Measurements from ENCODE around the gene SPEM2. TPM values are rescaled to one million over a fixed set of nuclear protein-coding genes. Genes with fewer than 3 reads are reported as not detected.
"Not testable (repeated sequence)": the region's sequence is repeated elsewhere in the genome, so short reads cannot be mapped to it uniquely, and the experiment has no call there.

Gene SPEM2
- total RNA-seq, 2 donors from 2014 or later, result 0.14 TPM; not detected in 1

DNA sequence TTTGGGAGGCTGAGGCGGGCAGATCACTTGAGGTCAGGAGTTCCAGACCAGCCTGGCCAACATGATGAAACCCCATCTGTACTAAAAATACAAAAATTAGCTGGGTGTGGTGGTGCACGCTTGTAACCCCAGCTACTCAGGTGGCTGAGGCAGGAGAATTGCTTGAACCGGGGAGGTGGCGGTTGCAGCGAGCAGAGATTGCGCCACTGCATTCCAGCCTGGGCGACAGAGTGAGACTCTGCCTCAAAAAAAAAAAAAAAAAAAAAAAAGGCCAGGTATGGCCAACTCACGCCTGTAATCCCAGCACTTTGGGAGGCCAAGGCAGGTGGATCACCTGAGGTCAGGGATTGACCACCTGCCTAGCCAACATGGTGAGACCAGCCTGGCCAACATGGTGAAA lies 49.4 kb downstream of the SPEM2 start:
- H3K27ac Mint-ChIP-seq; DNase-seq (ENCODE audit: low spot score in 2 of 2); H3K9me3 Mint-ChIP-seq; ATAC-seq: not testable (repeated sequence)
- H3K36me3 Mint-ChIP-seq, result peaks cover 10 to 13% of the 10 kb centered on the region in 2 donors

DNA sequence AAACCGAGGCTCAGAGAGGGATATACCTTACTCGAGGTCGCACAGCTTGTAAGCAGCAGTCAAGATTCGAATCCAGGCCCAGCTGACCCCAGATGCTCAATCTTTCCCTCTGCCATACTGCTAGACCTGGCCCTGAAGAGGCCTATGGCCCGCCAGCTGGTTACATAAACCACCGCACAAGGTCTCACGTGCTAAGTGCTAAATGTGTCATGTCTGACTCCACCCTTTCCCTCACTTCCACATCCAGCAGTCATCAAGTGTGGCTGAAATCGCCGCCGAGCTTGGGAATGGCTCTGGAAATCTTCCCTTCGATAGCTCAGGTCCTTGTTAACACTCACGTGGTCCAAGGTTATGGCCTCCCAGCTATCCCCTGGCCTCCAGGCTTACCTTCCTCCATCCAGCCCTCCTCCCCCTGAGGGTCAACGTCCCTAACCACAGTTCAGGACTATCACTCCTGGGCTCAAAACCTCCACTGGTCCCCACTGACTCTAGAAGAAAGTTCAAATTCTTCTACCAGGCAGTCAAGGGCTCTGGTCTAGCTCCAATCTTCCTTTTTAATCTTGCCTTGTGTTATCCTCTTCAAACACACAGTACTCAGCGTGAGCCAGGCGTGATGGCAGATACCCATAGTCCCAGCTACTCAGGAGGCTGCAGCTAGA lies 50.5 kb downstream of the SPEM2 start:
- peak overlapping the region; percentile 6 to 70 for H3K27ac Mint-ChIP-seq

GRCh38 chr17:7476494-7476893 lies 51.1 kb downstream of the SPEM2 start:
- no peak for ATAC-seq
- Mint-ChIP-seq H3K27ac (peak overlapping the region; percentile 6 to 70), H3K36me3 (peaks cover 10 to 13% of the 10 kb centered on the region in 2 donors), H3K9me3 (no peaks in the 10 kb centered on the region)
- DNase-seq (ENCODE audit: low spot score in 2 of 2), result no peak

More for the DNA sequence above, 50.5 kb downstream of the SPEM2 start:
- ATAC-seq (no peak), DNase-seq (ENCODE audit: low spot score in 2 of 2) (no peak)
- Mint-ChIP-seq H3K9me3 (no peaks in the 10 kb centered on the region), H3K36me3 (peaks cover 10 to 13% of the 10 kb centered on the region in 2 donors)

DNA sequence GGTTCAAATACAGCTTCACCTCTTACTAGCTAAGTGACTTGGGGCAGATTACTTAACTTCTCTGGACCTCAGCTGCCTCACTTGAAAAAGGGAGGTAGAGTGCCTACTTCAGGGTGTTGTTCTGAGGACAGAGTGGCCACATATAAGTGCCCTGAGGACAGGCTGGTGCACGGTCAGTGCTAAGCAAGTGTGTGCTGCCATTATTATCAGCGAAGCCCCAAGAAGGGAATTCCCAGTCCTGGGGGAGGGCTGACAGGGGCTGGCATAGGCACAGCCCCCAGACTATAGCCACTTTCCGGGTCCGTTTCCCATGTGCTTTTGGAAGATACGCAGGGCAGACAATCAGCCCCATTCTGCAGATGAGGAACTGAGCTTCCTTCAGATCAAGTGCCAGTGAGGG lies 51.5 kb downstream of the SPEM2 start:
- Mint-ChIP-seq H3K36me3 (peaks cover 10 to 13% of the 10 kb centered on the region in 2 donors), H3K9me3 (no peaks in the 10 kb centered on the region), H3K27ac (peak overlapping the region in 1 of 2 donors; percentile 87)
- DNase-seq (ENCODE audit: low spot score in 2 of 2) (no peak), ATAC-seq (no peak)

Other genes with a start within 250 kb of the SPEM2 start
- gene ASGR1, start 246.2 kb upstream of the SPEM2 start, total RNA-seq, result 1 to 10 TPM; 2.0 to 3.9 TPM
- 10 to 100 TPM; 20.1 to 27.1 TPM for gene DLG4, start 205.8 kb upstream of the SPEM2 start, total RNA-seq
- 100 to 1,000 TPM; 360 to 445 TPM for gene ACADVL, start 205.7 kb upstream of the SPEM2 start, total RNA-seq
- gene DVL2, start 191.1 kb upstream of the SPEM2 start, total RNA-seq, result 10 to 100 TPM; 56.2 to 73.4 TPM
- 10 to 100 TPM; 25.9 to 52.4 TPM for gene PHF23, start 186.2 kb upstream of the SPEM2 start, total RNA-seq
- 100 to 1,000 TPM; 167 to 298 TPM for gene GABARAP, start 183.2 kb upstream of the SPEM2 start, total RNA-seq
- gene CTDNEP1, start 173.9 kb upstream of the SPEM2 start, total RNA-seq, result 100 to 1,000 TPM; 171 to 179 TPM
- 10 to 100 TPM; 45.6 to 62.3 TPM for gene ELP5, start 173.4 kb upstream of the SPEM2 start, total RNA-seq
- 1 to 10 TPM in 1 of 2 donors, under 1 TPM in 1; 0.55 to 1.5 TPM for gene CLDN7, start 163.1 kb upstream of the SPEM2 start, total RNA-seq
- under 1 TPM in 1 of 2 donors, not detected in 1; 0.51 TPM for gene SLC2A4, start 143.9 kb upstream of the SPEM2 start, total RNA-seq
- 1 to 10 TPM in 1 of 2 donors, under 1 TPM in 1; 0.18 to 1.7 TPM for gene YBX2, start 131.0 kb upstream of the SPEM2 start, total RNA-seq
- 100 to 1,000 TPM; 493 to 836 TPM for gene EIF5A, start 118.0 kb upstream of the SPEM2 start, total RNA-seq
- gene GPS2, start 110.3 kb upstream of the SPEM2 start, total RNA-seq, result 10 to 100 TPM; 36.3 to 48.6 TPM
- gene NEURL4, start 96.3 kb upstream of the SPEM2 start, total RNA-seq, result 10 to 100 TPM; 24.8 to 32.7 TPM
- 100 to 1,000 TPM; 400 to 610 TPM for gene ACAP1, start 89.1 kb upstream of the SPEM2 start, total RNA-seq
- gene KCTD11, start 73.5 kb upstream of the SPEM2 start, total RNA-seq, result 10 to 100 TPM in 1 of 2 donors, 1 to 10 TPM in 1; 3.6 to 10.1 TPM
- under 1 TPM in 1 of 2 donors, not detected in 1; 0.21 TPM for gene TMEM95, start 70.5 kb upstream of the SPEM2 start, total RNA-seq
- 1 to 10 TPM; 2.7 to 5.3 TPM for gene TNK1, start 44.5 kb upstream of the SPEM2 start, total RNA-seq
- 10 to 100 TPM; 58.2 to 77.5 TPM for gene PLSCR3, start 31.1 kb upstream of the SPEM2 start, total RNA-seq
- gene TMEM256, start 21.5 kb upstream of the SPEM2 start, total RNA-seq, result 100 to 1,000 TPM in 1 of 2 donors, 10 to 100 TPM in 1; 78.9 to 114 TPM
- 10 to 100 TPM; 14.5 to 15.8 TPM for gene NLGN2, start 17.8 kb upstream of the SPEM2 start, total RNA-seq
- gene SPEM1, start 5.3 kb upstream of the SPEM2 start, total RNA-seq, result not detected
- gene SPEM3, start 3.2 kb downstream of the SPEM2 start, total RNA-seq, result not detected
- 10 to 100 TPM in 1 of 2 donors, 1 to 10 TPM in 1; 9.2 to 13.2 TPM for gene TMEM102, start 9.8 kb downstream of the SPEM2 start, total RNA-seq
- gene FGF11, start 13.9 kb downstream of the SPEM2 start, total RNA-seq, result 10 to 100 TPM in 1 of 2 donors, 1 to 10 TPM in 1; 2.6 to 35.5 TPM
- 10 to 100 TPM; 12.1 to 17.6 TPM for gene CHRNB1, start 19.4 kb downstream of the SPEM2 start, total RNA-seq
- gene ZBTB4, start 54.0 kb downstream of the SPEM2 start, total RNA-seq, result 10 to 100 TPM; 21.8 to 26.5 TPM
- gene SLC35G6, start 55.8 kb downstream of the SPEM2 start, total RNA-seq, result not detected
- 100 to 1,000 TPM; 280 to 333 TPM for gene POLR2A, start 58.8 kb downstream of the SPEM2 start, total RNA-seq
- 10 to 100 TPM; 16.4 to 18.9 TPM for gene TNFSF12, start 123.4 kb downstream of the SPEM2 start, total RNA-seq
- 1 to 10 TPM; 4.6 to 6.0 TPM for gene TNFSF13, start 133.1 kb downstream of the SPEM2 start, total RNA-seq
- 10 to 100 TPM; 42.9 to 46.3 TPM for gene SENP3, start 136.3 kb downstream of the SPEM2 start, total RNA-seq
- gene CD68, start 154.0 kb downstream of the SPEM2 start, total RNA-seq, result 10 to 100 TPM in 1 of 2 donors, 1 to 10 TPM in 1; 7.6 to 12.7 TPM
- gene MPDU1, start 158.2 kb downstream of the SPEM2 start, total RNA-seq, result 10 to 100 TPM; 52.1 to 60.6 TPM
- under 1 TPM; 0.23 to 0.93 TPM for gene SOX15, start 164.5 kb downstream of the SPEM2 start, total RNA-seq
- gene FXR2, start 189.3 kb downstream of the SPEM2 start, total RNA-seq, result 10 to 100 TPM; 34.7 to 66.2 TPM
- 10 to 100 TPM; 24.4 to 49.6 TPM for gene SAT2, start 202.2 kb downstream of the SPEM2 start, total RNA-seq
- under 1 TPM in 1 of 2 donors, not detected in 1; 0.50 TPM for gene SHBG, start 204.5 kb downstream of the SPEM2 start, total RNA-seq
- gene ATP1B2, start 225.3 kb downstream of the SPEM2 start, total RNA-seq, result under 1 TPM in 1 of 2 donors, not detected in 1; 0.25 TPM

Measured in activated naive CD4-positive, alpha-beta T cell treated with anti-CD3 and anti-CD28 coated beads, Interleukin-2, amount 50 U/mL, for 72 hours (primary cell).